Activated CD4-positive, alpha-beta memory T cell treated with anti-CD3 and anti-CD28 coated beads, Interleukin-2, amount 10 ng/mL, durations not matched to agents 7 days and 5 days (primary cell): ENCODE results near the gene YIPF1. TPM values are rescaled to one million over a fixed set of nuclear protein-coding genes. Genes with fewer than 3 reads are reported as not detected.

Experiments used
- CTCF ChIA-PET: fragments of 350-600 bp; sonication (Branson Sonifier 250); formaldehyde crosslinking; loops from one replicate; lab custom pipeline; 2021; ENCODE audit warnings: antibody characterized with exemption, inconsistent platforms; lab: Charles Lee
- POLR2A ChIA-PET: fragments of 350-600 bp; sonication (Branson Sonifier 250); formaldehyde crosslinking; loops from one replicate; lab custom pipeline; 2021; ENCODE audit warnings: antibody characterized with exemption; lab: Charles Lee
- DNase-seq: peaks from one replicate; pipeline ENCODE4 v3.0.0-alpha.2; 2020
- H3K27ac Mint-ChIP-seq: one replicate; pipeline ENCODE4 v1.8.0; 2021; ENCODE audit warnings: mild to moderate bottlenecking, mixed read lengths
- H3K27me3 Mint-ChIP-seq: one replicate; pipeline ENCODE4 v1.8.0; 2021; ENCODE audit warnings: mixed read lengths
- H3K36me3 Mint-ChIP-seq: one replicate; pipeline ENCODE4 v1.8.0; 2021; ENCODE audit warnings: low read depth, mixed read lengths
- H3K4me1 Mint-ChIP-seq: one replicate; pipeline ENCODE4 v1.8.0; 2021; ENCODE audit warnings: mixed read lengths
- H3K4me3 Mint-ChIP-seq: one replicate; pipeline ENCODE4 v1.8.0; 2021; ENCODE audit warnings: mild to moderate bottlenecking, mixed read lengths
- H3K9me3 Mint-ChIP-seq: one replicate; pipeline ENCODE4 v1.8.0; 2021; ENCODE audit warnings: mixed read lengths
- total RNA-seq, 2 experiments: library from RNA; stranded (reverse); gene quantifications; one replicate each; pipeline ENCODE4 v1.2.3, GENCODE V29; 2021

Gene YIPF1
- total RNA-seq, 2 experiments from 2014 or later = 17.8 to 19.7 TPM

DNA sequence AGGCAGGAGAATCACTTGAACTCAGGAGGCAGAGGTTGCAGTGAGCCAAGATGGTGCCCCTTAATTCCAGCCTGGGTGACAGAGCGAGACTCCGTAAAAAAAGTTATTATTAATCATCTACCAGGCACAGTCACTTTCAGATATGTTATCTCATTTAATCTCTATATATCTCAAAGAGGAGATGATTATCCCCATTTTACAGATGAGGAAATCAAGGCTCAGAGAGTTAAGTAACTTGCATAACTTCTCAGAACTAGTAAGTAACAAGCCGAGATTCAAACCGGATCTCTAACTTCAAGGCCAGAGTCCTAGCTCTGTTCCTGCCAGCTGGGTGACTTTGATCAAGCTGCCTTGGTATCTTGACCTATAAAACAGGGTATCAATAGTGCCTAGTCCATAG, 21.8 kb upstream of the YIPF1 start:
- H3K36me3 Mint-ChIP-seq = peaks cover 12% of the 10 kb centered on the region
- POLR2A ChIA-PET = interaction anchor here (1.1 kb wide), 1 partner anchor 11 kb away, joined by 3 read pairs; no protein-coding TSS in a partner anchor
- CTCF ChIA-PET = interaction anchor here (1.0 kb wide), 1 partner anchor 37 kb away, joined by 3 read pairs; no protein-coding TSS in a partner anchor

DNA sequence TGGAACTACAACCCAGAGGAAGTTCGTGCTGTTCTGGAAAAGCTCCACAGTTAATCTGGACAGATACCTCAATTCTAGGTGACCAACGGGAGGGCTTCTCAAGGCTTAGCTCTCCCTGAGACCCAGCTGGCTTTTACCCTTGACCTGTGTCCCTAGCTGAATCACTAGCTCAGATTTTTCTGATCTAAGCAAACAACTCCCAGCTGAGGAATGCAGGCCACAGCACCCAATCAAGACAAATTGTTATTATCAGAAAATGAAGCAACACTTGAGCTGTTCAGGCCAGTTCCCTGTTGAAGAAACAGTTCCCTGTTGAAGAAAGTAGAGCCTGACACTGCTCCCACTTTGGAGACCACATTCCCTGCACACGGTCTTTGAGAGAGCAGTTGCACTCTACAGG, 20.3 kb upstream of the YIPF1 start:
- peaks cover 8% of the 10 kb centered on the region for H3K36me3 Mint-ChIP-seq
- DNase-seq = no peak
- no peak overlapping the region for H3K27ac Mint-ChIP-seq
- no peaks in the 10 kb centered on the region for H3K9me3 Mint-ChIP-seq
- ChIA-PET CTCF (no interaction called here), POLR2A (no interaction called here)
- no peak overlapping the region for H3K4me3 Mint-ChIP-seq
- H3K4me1 Mint-ChIP-seq = no peaks in the 10 kb centered on the region
- H3K27me3 Mint-ChIP-seq = no peaks in the 10 kb centered on the region

More for the DNA sequence above, 21.8 kb upstream of the YIPF1 start:
- no peak for DNase-seq
- Mint-ChIP-seq H3K4me1 (peaks cover 9% of the 10 kb centered on the region), H3K4me3 (no peak overlapping the region), H3K27me3 (no peaks in the 10 kb centered on the region), H3K27ac (no peak overlapping the region), H3K9me3 (no peaks in the 10 kb centered on the region)

DNA sequence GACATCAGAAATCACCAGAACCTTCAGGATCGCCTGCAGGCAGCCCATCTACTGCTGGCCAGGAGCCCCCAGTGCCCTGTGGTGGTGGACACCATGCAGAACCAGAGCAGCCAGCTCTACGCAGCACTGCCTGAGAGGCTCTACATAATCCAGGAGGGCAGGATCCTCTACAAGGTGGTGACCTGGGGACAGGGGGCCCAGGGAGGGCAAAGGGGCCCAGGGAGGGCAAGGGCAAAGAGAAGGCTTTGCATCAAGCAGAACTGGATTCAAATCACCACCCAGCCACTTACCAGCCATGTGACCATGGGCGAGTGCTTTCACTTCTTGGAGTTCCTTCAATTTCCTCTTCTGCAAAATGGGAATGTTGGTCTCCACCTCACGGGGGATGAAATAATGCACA, 16.5 kb upstream of the YIPF1 start:
- Mint-ChIP-seq H3K27me3 (no peaks in the 10 kb centered on the region), H3K36me3 (peaks cover 5% of the 10 kb centered on the region), H3K4me3 (no peak overlapping the region), H3K9me3 (no peaks in the 10 kb centered on the region), H3K27ac (no peak overlapping the region), H3K4me1 (peaks cover 4% of the 10 kb centered on the region)
- DNase-seq = no peak
- ChIA-PET POLR2A (no interaction called here), CTCF (interaction anchor here (1.6 kb wide), 1 partner anchor 27 kb away, joined by 5 read pairs; no protein-coding TSS in a partner anchor)

DNA sequence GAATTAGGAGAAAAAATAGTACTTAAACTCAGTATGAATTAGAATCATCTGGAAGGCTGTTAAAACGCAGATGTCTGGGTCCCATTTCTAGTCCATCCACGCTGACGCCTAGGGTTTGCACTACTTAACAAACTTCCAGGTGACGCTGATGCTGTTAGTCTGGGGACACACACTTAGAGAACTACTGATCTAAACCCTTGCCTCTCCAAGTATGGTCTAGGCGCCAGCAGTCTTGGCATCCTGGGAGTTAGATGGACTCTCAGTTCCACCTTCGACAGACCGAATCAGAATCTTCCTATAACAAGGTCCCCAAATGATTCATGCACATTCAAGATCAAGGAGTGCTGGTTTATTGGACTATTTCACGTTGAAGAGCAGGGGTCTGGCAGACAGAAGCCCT, 15.9 kb upstream of the YIPF1 start:
- H3K27me3 Mint-ChIP-seq = no peaks in the 10 kb centered on the region
- no peak overlapping the region for H3K4me3 Mint-ChIP-seq
- peaks cover 5% of the 10 kb centered on the region for H3K36me3 Mint-ChIP-seq
- no peak overlapping the region for H3K27ac Mint-ChIP-seq
- no peaks in the 10 kb centered on the region for H3K9me3 Mint-ChIP-seq
- DNase-seq = no peak
- POLR2A ChIA-PET = no interaction called here
- CTCF ChIA-PET = no interaction called here
- H3K4me1 Mint-ChIP-seq = peaks cover 7% of the 10 kb centered on the region

DNA sequence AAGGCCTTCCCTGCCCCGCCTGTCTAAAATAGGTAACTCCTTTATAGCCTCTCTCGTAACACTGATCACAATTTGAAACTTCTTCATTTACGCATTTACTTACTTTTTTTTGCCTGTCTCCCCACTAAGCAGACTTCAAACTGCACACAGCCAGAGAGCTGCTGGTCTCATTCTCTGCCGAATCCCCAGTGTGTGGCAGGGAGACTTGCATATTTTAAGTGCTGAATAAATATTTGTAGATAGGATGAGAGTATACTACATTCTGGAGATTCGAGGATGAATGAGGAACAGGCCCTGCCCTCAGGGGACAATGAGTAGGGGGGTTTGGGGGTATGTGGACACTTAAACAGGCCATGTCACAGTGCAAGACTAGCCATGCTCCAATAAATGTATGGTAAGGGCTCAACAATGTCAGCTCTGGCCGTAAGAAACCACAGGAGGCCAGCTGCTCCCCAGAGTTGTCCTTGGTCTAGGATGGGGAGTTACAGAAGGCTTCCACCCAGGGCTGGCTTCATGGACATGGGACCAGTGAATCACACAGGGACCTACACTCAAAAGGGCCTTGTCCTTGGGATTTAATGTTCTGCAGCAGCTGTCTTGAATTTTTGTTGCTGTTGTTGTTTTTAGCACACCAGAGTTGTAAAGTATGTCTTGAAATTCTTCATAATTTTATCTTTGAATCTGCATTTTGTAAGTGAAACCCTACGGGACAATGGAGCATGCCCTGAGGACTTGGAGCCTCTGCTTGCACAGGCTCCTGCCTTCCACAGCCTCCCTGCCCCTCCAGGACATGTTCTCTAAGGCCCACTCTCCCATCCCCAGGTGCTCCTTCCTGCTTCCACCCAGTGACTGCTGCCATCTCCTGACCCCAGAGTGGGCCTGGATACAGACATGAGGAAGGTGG, 12.9 kb upstream of the YIPF1 start:
- H3K4me1 Mint-ChIP-seq = peaks cover 9% of the 10 kb centered on the region
- no peaks in the 10 kb centered on the region for H3K36me3 Mint-ChIP-seq
- no peak overlapping the region for H3K4me3 Mint-ChIP-seq
- CTCF ChIA-PET = interaction anchor here (0.6 kb wide), 2 partner anchors 86 to 483 kb away, joined by 3 to 4 read pairs; no protein-coding TSS in a partner anchor
- H3K27me3 Mint-ChIP-seq = no peaks in the 10 kb centered on the region
- POLR2A ChIA-PET = no interaction called here
- DNase-seq = no peak
- no peak overlapping the region for H3K27ac Mint-ChIP-seq
- no peaks in the 10 kb centered on the region for H3K9me3 Mint-ChIP-seq

GRCh38 chr1:53899708-53900107, 10.1 kb upstream of the YIPF1 start:
- peaks cover 4% of the 10 kb centered on the region for H3K36me3 Mint-ChIP-seq
- DNase-seq = no peak
- CTCF ChIA-PET = interaction anchor here (1.2 to 1.5 kb wide), 2 partner anchors 21 to 39 kb away, joined by 4 to 5 read pairs; no protein-coding TSS in a partner anchor
- POLR2A ChIA-PET = interaction anchor here (0.8 to 3.1 kb wide), 3 partner anchors 10 to 46 kb away, joined by 3 to 13 read pairs (median 7); partner anchors contain the start of genes IFT25, LRRC42 and YIPF1
- H3K4me1 Mint-ChIP-seq = peaks cover 9% of the 10 kb centered on the region
- H3K27me3 Mint-ChIP-seq = peaks cover 8% of the 10 kb centered on the region
- no peak overlapping the region for H3K27ac Mint-ChIP-seq
- H3K4me3 Mint-ChIP-seq = no peak overlapping the region
- H3K9me3 Mint-ChIP-seq = no peaks in the 10 kb centered on the region

DNA sequence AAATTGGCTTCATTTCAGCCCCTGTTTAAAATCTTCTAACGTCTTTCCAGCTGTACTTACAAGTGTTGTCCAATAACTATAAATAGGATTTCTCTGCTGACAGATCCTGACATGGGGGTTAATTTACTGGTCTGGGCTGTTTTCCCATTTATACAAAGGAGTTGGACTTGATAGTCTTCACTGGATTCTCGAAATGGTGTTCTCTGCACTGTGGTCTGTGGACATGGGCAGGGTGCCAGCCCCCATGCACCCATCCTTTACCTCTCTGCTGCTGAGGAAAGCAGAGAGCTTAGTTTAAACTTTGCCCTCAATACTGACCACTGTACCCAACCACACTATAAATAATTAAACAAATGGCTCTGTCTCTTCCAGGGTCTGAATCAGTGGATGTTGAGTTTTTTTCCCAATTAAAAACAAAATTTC, 9.6 kb upstream of the YIPF1 start:
- Mint-ChIP-seq H3K27ac (no peak overlapping the region), H3K4me3 (no peak overlapping the region), H3K9me3 (no peaks in the 10 kb centered on the region), H3K27me3 (peaks cover 10% of the 10 kb centered on the region), H3K4me1 (peaks cover 9% of the 10 kb centered on the region), H3K36me3 (peaks cover 4% of the 10 kb centered on the region)
- POLR2A ChIA-PET = interaction anchor here (0.8 to 3.1 kb wide), 4 partner anchors 9 to 46 kb away, joined by 3 to 13 read pairs (median 5); partner anchors contain the start of genes IFT25, LRRC42 and YIPF1
- CTCF ChIA-PET = interaction anchor here (1.2 to 1.5 kb wide), 2 partner anchors 20 to 38 kb away, joined by 4 to 5 read pairs; no protein-coding TSS in a partner anchor
- DNase-seq = no peak

GRCh38 chr1:53896635-53897229, 7.1 kb upstream of the YIPF1 start:
- Mint-ChIP-seq H3K4me3 (no peak overlapping the region), H3K27ac (no peak overlapping the region), H3K9me3 (no peaks in the 10 kb centered on the region), H3K36me3 (peaks cover 4% of the 10 kb centered on the region), H3K4me1 (peaks cover 9% of the 10 kb centered on the region), H3K27me3 (peaks cover 10% of the 10 kb centered on the region)
- DNase-seq = no peak
- ChIA-PET POLR2A (no interaction called here), CTCF (no interaction called here)

DNA sequence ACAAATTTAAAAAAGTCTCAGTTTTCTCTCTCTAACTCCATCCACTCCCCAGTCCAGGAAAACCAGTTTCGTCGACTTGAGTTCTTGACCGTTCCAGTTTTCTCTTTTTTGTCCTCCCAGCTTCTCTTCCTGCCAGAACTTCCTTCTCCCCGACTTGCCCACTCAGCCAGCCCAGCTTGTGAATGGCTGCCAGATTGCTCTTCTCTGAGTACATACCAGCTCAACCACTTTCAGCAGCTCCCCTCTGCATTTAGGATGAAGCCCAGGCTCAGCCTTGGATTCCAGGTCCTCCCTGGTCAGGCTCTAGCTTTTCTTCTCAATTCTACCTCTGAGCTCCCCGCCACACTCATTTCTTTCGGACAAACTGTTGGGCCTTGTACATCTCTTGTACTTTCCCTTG, 5.8 kb upstream of the YIPF1 start:
- Mint-ChIP-seq H3K27me3 (peaks cover 12% of the 10 kb centered on the region), H3K27ac (no peak overlapping the region), H3K4me3 (no peak overlapping the region), H3K36me3 (peaks cover 4% of the 10 kb centered on the region), H3K4me1 (peaks cover 9% of the 10 kb centered on the region), H3K9me3 (no peaks in the 10 kb centered on the region)
- ChIA-PET POLR2A (no interaction called here), CTCF (interaction anchor here (0.6 to 0.8 kb wide), 2 partner anchors 64 to 310 kb away, joined by 4 to 5 read pairs; no protein-coding TSS in a partner anchor)
- DNase-seq = no peak

DNA sequence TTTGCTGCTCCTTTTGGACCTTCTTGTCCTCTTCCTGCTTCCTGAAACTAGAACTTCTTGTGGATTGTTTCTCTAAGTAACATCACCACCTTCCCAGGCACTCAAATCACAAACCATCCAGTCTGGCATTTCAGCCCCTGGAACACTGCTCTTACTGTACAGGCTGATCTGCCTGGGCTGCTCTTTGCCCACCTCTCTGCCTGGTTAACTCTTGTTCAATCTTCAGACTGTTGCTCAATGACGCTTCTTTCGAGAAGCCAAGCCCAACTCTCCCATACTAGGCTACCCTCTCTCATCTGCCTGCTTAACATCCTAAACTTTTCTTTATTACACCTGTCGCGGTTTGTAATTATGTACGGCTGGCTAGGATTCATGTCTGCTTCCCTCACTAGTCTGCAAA, 5.0 kb upstream of the YIPF1 start:
- no peaks in the 10 kb centered on the region for H3K9me3 Mint-ChIP-seq
- no peak overlapping the region for H3K27ac Mint-ChIP-seq
- peaks cover 12% of the 10 kb centered on the region for H3K27me3 Mint-ChIP-seq
- peaks cover 4% of the 10 kb centered on the region for H3K36me3 Mint-ChIP-seq
- ChIA-PET POLR2A (no interaction called here), CTCF (interaction anchor here (0.8 kb wide), 1 partner anchor 65 kb away, joined by 4 read pairs; no protein-coding TSS in a partner anchor)
- no peak for DNase-seq
- no peak overlapping the region for H3K4me3 Mint-ChIP-seq
- H3K4me1 Mint-ChIP-seq = peaks cover 16% of the 10 kb centered on the region

DNA sequence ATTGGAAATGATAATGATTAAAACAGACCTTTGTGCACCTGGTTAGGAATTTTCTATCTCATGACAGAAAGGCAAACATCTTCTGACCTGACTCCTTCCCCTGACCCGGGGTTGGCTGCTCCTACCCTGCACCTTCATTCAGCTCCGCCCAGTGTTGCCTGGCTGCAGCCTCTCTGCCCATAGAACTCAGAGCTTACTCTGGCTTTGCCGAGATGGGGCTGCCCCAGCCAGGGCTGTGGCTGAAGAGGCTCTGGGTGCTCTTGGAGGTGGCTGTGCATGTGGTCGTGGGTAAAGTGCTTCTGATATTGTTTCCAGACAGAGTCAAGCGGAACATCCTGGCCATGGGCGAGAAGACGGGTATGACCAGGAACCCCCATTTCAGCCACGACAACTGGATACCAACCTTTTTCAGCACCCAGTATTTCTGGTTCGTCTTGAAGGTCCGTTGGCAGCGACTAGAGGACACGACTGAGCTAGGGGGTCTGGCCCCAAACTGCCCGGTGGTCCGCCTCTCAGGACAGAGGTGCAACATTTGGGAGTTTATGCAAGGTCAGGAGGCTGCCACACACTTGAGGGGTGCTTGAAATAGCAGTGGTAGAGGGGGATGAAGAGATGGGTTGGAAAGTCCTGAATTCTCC, 4.5 kb upstream of the YIPF1 start, which contains the start of gene DIO1:
DIO1 (plus strand) TSS at position 189 of the 638 bp plus-strand sequence; CDS start at position 213, 24 bp downstream.
- DNase-seq = no peak
- peaks cover 4% of the 10 kb centered on the region for H3K36me3 Mint-ChIP-seq
- CTCF ChIA-PET = interaction anchor here (1.5 kb wide), 1 partner anchor 52 kb away, joined by 4 read pairs; the partner anchor contains the start of genes IFT25 and LRRC42

DNA sequence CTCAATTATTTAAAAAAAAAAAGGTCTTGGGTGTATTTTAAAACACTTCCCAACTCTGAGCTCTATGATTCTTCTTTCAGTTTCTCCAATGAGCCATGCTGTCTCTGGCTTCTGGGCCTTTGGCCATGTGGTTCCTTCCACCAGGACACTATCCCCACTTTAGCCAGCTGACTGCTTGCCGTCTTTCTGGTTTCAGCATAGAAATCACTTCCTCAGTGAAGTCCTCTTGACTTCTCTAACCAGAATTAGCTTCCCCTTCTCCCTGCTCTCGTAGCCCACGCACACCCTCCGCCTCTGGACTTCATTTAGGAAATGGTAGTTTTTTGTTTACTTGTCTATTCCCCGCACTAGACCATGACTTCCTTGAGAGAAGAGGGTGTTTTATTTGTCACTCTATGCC, 3.3 kb upstream of the YIPF1 start:
- H3K9me3 Mint-ChIP-seq = no peaks in the 10 kb centered on the region
- CTCF ChIA-PET = interaction anchor here (1.1 to 1.5 kb wide), 3 partner anchors 12 to 53 kb away, joined by 3 to 4 read pairs (median 3); partner anchors contain the start of genes IFT25 and LRRC42
- H3K4me3 Mint-ChIP-seq = no peak overlapping the region
- H3K4me1 Mint-ChIP-seq = peaks cover 27% of the 10 kb centered on the region
- peaks cover 4% of the 10 kb centered on the region for H3K36me3 Mint-ChIP-seq
- no peak for DNase-seq
- no peak overlapping the region for H3K27ac Mint-ChIP-seq
- peaks cover 12% of the 10 kb centered on the region for H3K27me3 Mint-ChIP-seq
- POLR2A ChIA-PET = interaction anchor here (0.6 to 2.0 kb wide), 3 partner anchors 52 to 67 kb away, joined by 3 to 6 read pairs (median 3); partner anchors contain the start of gene IFT25

More for the DNA sequence above, 4.5 kb upstream of the YIPF1 start, which contains the start of gene DIO1:
- H3K27ac Mint-ChIP-seq = no peak within 1 kb of the TSS
- H3K4me1 Mint-ChIP-seq = peaks cover 18% of the 10 kb centered on the region
- POLR2A ChIA-PET = interaction anchor here (2.0 kb wide), 1 partner anchor 51 kb away, joined by 6 read pairs; the partner anchor contains the start of gene IFT25
- no peak within 1 kb of the TSS for H3K4me3 Mint-ChIP-seq
- peaks cover 12% of the 10 kb centered on the region for H3K27me3 Mint-ChIP-seq
- H3K9me3 Mint-ChIP-seq = no peaks in the 10 kb centered on the region
